Inflammatory macrophage treated with lipopolysaccharide for 1 hour (primary cell): ENCODE results near the gene EP400.
"Not testable (repeated sequence)": the region's sequence is repeated elsewhere in the genome, so short reads cannot be mapped to it uniquely, and the experiment has no call there.

Experiments
- DNase-seq, 2 donors: peaks; one replicate each; pipeline ENCODE4 v3.0.0-alpha.2; 2020 to 2022

Gene EP400

DNA sequence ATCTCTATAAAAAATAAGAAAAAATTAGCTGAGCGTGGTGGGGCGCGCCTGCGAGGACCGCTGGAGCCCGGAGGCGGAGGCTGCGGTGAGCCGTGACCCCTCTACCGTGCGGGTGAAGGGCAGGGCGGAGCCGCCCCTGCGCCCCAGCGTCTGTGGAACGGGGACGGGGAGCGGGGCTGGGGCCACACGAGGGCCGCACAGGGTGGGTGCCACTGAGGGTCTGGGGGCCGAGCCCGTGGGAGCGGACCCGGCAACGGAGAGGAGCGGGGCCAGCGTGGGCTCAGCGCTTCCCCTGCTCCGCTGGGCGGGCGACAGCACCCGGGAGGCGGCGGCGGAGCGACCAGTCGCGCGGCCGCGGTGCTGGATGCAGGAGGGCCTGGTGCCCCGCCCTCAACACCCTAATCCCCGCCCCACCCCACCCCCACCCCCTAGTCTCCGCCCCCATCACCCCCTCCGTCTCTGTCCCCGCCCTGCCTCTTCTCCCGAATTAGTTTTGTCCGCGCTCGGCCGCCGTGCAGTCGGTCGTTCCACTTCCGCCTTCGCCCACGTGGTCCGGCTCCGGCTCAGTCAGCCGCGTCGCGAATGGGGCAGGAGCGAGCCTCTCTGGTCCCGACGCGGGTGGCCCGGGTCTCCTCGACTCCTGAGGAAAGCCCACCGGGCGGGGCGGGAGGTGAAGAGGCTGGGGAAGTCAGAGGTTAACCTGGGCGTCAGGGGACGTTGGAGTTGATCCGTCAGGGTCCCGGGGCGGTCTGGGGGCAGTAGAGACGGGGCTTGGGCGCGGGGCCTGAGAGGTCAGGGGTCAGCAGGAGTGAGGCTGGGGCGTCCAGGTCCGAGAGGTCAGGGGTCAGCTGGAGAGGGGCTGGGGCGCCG is 20.8 kb upstream of the EP400 start, which contains the start of gene PUS1:
Gene PUS1 (plus strand): TSS at position 566 of the 870 bp plus-strand sequence. CDS start 447 bp downstream, outside the sequence.
- DNase-seq = peak; percentile 92

DNA sequence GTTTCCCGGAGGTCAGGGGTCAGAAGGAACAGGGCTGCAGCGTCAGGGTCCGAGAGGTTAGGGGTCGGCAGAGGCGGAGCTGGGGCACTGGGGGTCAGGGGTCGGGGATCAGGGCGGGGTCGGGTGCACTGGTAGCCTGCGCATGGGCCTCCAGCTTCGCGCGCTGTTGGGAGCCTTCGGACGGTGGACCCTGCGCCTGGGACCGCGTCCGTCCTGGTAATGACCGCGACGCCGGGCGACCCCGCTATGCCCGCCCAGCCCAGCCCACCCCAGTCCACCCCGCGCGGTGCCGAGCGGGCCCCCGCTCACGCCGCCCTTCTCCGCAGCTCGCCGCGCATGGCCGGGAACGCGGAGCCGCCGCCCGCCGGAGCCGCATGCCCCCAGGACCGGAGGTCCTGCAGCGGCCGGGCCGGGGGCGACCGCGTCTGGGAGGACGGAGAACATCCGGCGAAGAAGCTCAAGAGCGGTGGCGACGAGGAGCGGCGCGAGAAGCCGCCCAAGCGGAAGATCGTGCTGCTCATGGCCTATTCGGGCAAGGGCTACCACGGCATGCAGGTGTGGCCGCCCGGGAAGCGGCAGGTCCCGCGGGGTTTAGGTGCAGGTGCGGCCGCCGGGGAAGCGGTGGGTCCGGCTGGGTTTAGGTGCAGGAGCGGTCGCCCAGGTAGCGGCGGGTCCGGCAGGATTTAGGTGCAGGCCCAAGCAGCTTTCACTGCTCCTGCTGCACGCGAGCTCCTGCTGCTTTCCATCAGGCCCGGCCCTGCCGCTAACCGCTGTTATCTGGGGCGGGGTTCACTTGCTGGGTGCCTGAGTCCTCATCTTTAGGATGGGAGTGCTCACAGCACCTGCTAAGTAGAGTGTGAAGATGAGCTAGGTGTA is 19.9 kb upstream of the EP400 start:
- no peak for DNase-seq

DNA sequence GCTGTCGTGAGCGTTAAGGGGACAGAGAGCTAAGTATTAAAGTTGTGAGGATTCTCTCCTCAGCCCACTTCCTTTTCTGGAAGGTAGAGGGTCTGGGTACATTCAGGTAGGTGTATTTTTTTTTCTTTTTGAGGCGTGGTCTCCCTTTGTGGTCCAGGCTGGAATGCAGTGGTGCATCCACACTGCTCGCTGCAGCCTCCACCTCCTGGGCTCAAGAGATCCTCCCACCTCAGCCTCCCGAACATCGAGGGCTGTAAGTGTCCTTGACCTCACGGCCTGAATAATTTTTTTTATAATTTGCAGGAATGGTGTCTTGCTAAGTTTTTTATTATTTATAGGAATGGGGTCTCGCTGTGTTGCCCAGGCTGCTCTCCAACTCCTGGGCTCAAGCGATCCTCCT is 19.2 kb upstream of the EP400 start:
- DNase-seq = no peak

DNA sequence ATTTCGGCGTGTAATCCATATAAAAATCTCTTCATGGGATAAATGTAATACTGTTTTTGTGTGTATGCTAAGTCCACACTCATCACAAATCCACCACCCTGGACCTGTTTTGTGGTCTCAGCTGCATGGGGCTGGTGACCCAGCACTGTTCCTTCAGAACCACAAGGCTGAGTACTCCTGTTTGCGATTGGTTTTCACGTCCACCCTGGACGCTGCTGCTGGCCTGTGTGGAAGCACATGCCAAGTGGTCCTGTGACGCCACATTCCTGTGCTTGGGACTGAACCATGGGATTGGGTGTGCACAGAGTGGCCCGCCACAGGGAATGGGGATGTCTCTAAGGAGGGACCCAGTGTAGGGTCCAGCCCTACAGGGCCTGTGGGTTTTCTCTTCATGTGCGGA is 16.4 kb upstream of the EP400 start:
- DNase-seq = no peak

DNA sequence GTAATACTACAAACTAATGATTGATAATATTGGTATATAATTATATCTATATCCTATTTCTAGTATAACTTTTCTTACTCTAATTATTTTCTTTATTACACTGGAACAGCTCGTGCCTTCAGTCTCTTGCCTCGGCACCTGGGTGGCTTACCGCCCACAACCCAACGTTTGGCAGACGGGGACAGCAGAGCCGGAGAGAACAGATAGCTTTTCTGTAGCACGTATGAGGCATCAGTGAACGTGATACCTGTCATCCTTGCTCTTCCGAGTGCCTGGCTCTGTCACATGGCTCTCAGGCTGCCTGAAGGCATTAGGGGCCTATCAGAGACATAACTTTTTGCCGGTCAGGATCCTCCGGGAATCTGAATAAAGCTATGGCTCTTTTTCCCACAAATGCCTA is 15.2 kb upstream of the EP400 start:
- DNase-seq = no peak

DNA sequence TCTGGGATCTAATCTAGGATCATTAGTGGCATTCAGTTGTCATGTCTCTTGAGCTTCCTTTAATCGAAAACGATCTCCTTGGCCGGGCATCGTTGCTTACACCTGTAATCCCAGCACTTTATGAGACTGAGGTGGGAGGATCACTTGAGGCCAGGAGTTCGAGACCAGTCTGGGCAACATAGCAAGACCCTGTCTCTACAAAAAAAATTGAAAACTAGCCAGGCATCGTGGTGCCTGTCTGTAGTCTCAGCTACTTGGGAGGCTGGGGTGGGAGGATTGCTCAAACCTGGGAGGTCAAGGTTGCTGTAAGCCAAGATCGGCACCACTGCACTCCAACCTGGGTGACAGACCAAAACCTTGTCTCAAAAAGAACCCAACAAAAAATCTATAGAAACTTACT is 11.7 kb upstream of the EP400 start:
- no peak for DNase-seq

DNA sequence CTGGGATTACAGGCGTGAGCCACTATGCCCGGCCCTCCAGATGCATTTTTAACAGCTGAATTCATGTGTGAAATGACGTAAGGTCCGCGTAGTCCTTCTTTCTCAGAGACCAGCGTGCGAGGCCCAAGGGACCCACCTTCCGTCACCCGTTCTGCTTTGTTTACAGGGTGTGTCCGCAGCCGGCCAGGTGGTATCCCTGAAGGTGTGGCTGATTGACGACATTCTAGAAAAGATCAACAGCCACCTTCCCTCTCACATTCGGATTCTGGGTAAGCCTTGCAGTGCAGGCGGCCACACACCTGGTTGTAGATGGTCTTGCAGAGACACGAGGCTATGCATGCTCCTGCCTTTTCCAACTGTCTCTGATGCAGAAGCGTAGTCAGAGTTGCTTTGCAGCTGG is 10.7 kb upstream of the EP400 start:
- DNase-seq = no peak

DNA sequence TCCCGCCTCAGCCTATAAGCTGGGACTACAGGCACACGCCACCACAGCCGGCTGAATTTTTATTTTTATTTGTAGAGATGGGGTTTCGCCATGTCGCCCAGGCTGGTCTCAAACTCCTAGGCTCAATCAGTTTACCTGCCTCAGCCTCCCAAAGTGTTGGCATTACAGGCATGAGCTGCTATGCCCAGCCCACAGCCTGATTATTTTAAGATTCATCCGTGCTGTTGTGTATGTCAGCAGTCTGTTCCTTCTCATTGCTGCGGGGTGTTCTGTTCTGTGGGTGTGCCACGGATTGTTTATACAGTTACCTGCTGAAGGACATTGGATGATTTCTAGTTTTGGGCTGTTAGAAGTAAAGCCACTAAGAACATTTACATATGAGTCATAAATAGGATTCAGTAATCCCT is 9.6 kb upstream of the EP400 start:
- no peak for DNase-seq

DNA sequence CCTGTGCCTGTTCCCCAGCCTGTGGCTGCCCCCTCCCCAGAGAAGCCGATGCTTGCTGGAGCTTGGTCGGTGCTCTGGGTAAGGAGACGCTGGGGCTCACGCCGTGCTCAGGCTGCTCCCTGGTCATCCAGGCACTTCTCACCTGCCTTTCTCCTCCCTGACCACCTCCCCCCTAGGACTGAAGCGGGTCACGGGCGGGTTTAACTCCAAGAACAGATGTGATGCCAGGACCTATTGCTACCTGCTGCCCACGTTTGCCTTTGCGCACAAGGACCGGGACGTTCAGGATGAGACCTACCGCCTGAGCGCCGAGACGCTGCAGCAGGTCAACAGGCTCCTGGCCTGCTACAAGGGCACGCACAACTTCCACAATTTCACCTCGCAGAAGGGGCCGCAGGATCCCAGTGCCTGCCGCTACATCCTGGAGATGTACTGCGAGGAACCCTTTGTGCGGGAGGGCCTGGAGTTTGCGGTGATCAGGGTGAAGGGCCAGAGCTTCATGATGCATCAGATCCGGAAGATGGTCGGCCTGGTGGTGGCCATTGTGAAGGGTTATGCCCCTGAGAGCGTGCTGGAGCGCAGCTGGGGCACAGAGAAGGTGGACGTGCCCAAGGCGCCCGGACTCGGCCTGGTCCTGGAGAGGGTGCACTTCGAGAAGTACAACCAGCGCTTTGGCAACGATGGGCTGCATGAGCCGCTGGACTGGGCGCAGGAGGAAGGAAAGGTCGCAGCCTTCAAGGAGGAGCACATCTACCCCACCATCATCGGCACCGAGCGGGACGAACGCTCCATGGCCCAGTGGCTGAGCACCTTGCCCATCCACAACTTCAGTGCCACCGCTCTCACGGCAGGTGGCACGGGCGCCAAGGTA is 8.4 kb upstream of the EP400 start:
- no peak for DNase-seq

DNA sequence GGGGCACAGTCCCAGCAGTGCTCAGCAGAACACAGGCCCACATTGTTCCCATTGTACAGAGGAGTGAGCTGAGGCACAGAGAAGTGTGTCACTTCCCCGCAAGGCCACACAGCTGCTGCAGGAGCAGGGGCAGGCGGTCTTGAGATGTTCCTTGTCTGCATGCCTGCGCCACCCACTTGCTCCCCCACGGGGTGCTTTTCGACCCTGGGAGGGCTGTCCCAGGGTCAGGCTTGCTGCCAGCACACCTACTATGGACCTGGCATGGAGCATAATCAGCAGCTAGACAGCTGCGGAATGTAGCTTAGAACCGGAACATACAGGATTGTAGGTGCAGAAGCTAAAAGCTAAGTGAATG is 7.8 kb upstream of the EP400 start:
- DNase-seq = no peak

DNA sequence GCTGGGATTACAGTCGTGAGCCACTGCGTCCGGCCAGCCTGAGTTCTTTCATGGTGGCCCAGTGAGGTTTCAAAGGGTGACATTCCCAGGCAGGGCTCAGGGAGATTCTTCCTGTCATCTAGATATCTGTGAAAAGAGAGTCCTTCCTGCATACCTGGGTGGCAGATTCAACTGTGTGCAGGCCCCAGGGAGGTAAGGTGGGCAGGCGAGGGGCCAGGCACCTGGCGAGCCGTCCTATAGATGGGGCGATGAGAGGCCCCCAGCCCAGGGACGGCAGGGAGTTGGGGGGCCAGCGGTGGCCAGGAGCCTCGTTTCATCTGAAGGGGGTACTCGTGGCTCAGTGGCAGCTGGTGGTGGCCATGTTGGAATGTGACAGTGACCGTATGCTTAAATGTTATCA is 7.1 kb upstream of the EP400 start:
- DNase-seq = no peak

DNA sequence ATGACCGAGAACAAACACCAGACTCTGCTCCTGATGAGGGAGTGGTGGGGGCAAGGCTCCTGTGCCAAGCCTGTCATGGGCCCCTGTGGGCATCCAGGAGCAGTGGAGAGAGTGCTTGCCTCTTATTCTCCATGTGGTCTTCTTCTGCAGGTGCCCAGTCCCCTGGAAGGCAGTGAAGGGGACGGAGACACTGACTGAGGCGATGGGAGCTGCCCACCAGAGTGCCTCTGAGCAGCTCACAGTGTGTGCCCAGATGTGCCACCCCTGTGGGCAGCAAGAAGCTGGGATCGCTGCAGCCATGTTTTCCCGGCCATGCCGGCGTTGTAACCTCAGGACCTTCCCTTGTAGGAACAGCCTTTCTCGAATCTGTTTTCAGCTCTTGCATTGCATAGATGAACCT is 6.4 kb upstream of the EP400 start:
- DNase-seq = no peak

DNA sequence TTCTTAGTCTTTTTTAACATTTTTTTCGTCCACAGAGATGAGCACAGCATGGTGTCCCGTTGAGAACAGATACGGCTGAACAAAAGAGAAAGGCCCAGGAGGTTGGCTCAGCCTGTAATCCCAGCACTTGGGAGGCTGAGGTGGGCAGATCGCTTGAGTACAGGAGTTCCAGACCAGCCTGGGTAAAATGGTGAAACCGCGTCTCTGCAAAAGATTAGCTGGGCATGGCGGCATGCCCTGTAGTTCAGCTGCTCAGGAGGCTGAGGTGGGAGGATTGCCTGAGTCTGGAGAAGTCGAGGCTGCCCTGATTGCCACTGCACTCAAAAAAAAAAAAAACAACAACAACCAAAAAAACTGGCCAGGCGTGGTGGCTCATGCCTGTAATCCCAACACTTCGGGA is 5.9 kb upstream of the EP400 start:
- DNase-seq = no peak

DNA sequence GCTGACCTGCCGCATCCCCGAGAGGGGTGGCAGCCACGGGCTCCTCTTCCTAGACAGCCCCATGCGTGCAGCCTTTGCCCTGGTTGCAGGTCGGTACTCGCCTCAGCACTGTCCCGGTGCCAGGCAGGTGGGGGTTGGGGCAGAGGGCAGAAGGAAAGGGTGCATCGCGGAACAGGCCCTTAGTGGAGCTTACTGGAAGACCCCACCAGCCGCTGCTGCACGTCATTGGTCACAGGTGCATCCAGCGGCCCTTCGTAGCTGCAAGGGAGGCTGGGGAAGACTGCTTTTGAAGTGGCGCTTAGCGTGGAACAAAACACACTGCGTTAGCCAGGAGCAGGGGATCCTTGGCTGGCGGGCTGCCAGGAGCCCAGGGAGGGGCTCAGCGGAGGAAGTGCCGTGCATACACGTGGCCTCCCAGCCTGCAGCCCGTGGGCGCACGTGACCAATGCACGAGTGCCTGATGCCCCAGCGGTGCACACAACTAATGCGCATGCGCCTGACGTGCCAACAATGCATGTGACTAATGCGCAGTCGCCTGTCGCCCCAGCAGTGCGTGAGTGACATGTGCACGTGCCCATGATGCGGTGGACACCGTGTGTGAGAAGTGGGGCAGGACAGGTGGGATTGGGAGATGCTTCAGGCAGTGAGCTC is 5.0 kb upstream of the EP400 start:
- DNase-seq = no peak

DNA sequence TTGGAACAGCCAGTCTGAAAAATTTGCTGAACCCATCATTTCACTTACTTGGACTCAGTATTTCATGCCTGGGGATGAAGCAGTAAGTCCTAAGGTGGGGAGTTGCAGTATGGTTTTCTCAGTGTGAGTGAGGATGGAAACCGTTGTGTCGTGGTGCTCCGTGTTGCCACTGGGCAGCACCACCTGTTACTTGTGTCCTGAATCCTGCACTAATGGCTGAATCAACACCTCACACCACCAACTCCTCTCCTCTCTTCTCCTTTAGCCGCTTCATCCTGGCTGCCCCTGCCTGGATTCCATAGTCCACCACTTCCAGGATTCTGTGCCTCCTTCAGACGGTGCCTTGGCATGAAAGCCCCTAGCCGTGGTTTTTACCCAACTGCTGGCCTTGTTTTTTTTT is 3.0 kb upstream of the EP400 start:
- no peak for DNase-seq

DNA sequence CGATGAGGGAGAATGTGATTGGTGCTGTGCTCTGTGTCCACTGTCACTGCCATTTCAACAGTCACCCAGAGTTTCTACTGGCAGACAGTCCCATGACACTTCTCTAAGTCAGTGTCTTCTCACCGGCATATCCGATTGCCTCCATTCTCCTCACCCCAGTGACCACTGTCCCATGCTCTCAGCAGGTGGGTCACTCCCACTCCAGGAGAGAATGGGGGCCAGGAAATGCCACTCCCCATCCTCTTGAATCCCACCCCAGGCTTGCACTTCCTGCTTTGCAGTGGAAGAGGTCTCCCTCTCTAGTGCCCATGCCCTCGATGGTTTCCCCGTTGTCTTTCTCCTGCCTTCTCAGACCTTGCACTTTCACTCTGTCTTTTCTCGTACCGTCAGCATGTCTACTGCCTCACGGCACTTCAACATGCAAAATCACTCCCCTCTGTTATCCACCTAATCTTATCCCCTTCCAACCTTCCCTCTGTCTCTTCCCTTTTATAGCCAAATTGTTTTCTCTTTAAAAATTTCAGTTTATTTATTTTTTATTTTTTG is 2.2 kb upstream of the EP400 start:
- DNase-seq = no peak

DNA sequence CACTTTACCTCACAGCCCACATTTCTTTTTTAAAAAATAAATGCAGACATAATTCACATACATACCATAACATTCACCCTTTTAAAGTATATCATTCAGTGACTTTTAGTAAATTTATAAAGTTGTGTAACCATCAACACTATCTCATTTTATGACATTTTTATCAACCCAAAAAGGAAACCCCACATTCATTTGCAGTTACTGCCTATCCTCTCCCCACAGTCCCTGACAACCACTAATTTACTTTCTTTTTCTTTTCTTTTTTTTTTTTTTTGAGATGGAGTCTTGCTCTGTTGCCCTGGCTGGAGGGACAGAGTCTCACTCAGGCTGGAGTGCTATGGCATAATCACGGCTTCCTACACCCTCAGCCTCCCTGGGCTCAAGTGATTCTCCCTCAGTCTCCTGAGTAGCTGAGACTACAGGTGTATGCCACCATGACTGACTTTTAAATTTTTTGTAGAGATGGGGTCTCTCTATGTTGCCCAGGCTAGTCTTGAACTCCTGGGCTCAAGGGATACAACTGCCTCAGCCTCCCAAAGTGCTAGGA is 1.5 kb upstream of the EP400 start:
- DNase-seq = no peak

DNA sequence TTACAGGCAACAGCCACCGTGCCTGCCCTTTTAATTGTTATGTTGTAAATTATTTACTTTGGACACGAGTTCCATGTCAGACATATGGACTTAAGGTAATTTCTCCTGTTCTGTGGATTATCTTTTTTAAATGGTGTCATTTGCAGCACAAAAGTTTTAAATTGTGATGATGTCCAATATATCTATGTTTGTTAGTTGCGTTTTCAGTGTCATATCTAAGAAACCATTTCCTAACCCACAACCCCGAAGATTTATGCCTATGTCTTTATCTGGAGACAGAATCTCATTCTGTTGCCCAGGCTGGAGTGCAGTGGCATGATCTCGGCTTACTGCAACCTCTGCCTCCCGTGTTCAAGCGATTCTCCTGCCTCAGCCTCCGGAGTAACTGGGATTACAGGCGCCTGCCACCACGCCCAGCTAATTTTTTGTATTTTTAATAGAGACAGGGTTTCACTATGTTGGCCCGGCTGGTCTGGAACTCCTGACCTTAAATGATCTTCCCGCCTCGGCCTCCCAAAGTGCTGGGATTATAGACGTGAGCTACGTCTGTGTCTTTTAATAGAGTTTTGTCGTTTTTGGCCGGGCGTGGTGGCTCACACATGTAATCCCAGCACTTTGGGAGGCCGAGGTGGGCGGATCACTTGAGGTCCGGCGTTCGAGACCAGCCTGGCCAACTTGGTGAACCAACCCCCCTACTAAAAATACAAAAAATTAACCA is 870 bp upstream of the EP400 start:
- not testable (repeated sequence) for DNase-seq

DNA sequence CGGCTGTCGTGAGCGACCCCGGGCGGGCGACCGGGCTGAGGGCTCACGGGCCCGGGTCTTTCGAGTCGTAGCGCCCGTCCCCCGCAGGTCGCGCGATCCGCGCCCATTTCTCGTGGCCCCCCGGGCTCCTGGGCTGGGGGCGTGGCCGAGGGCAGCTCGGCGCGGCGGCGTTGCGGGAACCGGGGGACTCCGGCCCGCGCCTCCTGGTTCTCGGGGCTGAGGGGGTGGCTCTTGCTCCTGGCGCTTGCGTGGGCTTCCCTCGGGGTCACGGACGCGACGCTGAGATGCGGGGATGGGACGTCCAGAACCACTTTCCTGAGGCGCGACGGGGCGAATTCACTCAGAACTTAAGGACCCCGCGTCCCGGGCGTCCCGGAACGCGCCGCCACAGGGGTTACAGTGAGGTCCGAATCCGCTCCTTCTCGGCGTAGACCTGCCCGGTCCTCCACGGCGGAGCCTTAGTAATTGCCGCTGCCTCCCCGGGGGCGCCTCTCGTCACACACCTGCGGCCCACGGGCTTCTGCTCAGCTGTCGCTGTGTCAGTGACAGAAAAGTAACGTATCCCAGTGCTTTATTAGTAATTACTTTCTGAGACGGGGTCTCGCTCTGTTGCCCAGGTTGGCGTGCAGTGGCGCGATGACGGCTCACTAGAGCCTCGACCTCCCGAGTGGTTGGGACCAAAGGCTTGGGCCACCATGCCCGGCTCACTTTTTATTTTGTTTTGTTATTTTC is 606 bp downstream of the EP400 start:
- DNase-seq = no peak

DNA sequence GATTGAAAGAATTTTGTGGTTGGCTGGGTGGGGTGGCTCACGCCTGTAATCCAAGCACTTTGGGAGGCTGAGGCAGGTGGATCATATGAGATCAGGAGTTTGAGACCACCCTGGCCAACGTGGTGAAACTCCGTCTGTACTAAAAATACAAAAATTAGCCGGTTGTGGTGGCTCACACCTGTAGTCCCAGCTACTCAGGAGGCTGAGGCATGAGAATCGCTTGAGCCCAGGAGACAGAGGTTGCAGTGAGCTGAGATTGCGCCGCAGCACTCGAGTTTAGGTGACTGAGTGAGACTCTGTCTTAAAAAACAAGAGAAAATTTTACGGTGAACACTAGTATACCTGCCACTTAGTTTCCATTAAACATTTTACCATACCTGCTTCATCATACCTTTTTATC is 4.1 kb downstream of the EP400 start:
- not testable (repeated sequence) for DNase-seq

DNA sequence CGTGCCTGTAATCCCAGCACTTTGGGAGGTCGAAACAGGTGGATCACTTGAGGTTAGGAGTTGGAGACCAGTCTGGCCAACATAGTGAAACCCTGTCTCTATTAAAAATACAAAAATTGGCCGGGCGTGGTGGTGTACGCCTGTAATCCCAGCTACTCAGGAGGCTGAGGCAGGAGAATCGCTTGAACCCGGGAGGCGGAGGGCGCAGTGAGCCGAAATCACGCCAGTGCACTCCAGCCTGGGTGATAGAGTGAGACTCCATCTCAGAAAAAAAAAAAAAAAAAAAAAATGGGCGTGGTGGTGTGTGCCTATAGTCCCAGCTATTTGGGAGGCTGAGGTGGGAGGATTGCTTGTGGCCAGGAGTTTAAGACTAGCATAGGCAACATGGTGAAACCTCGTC is 4.7 kb downstream of the EP400 start:
- not testable (repeated sequence) for DNase-seq
